DND-41 (cell line): Measurements from ENCODE around the gene NISCH.
"Not testable (repeated sequence)": the region's sequence is repeated elsewhere in the genome, so short reads cannot be mapped to it uniquely, and the experiment has no call there.

Source experiments
- CTCF ChIP-seq: IDR thresholded peaks from 2 replicates; pipeline ENCODE4 v1.5.1; 2012; ENCODE audit warnings: borderline replicate concordance, low read length, moderate library complexity, mild to moderate bottlenecking; ENCODE audit not compliant: poor library complexity, severe bottlenecking; ENCODE audit errors: extremely low read depth
- EZH2 ChIP-seq: IDR thresholded peaks from 3 replicates; pipeline ENCODE4 v1.6.1; 2012; ENCODE audit warnings: borderline replicate concordance, low read depth, mild to moderate bottlenecking, moderate library complexity, low read length, inconsistent platforms; ENCODE audit not compliant: severe bottlenecking

GRCh38 chr3:52526671-52527038, 71.3 kb downstream of the NISCH start:
- not testable (repeated sequence) for TF ChIP-seq CTCF, EZH2
